Astrocyte (in vitro differentiated cells and primary cell): Measurements from ENCODE around the gene SHROOM2. TPM values are rescaled to one million over a fixed set of nuclear protein-coding genes. Genes with fewer than 3 reads are reported as not detected.

ENCODE experiments used
- DNase-seq: peaks from one replicate; pipeline ENCODE4 v3.0.0-alpha.2; 2010; ENCODE audit warnings: low read depth
- FAIRE-seq: peaks from 2 replicates; lab custom pipeline; 2011; peaks lifted over from hg19 to GRCh38; lab: Jason Lieb, UNC
- H2AFZ ChIP-seq: 2 replicates; pipeline ENCODE4 v1.6.0; 2012; ENCODE audit warnings: low read depth, low read length, inconsistent platforms
- H3K27ac ChIP-seq: 2 replicates; pipeline ENCODE4 v1.5.1; 2011; ENCODE audit warnings: low read depth, low read length, inconsistent platforms
- H3K27me3 ChIP-seq: 2 replicates; pipeline ENCODE4 v1.6.0; 2011; ENCODE audit warnings: low read length, inconsistent platforms; ENCODE audit not compliant: insufficient read depth
- H3K36me3 ChIP-seq: 2 replicates; pipeline ENCODE4 v1.5.1; 2011; ENCODE audit warnings: low read length, inconsistent platforms; ENCODE audit not compliant: insufficient read depth
- H3K4me1 ChIP-seq: 2 replicates; pipeline ENCODE4 v1.5.1; 2011; ENCODE audit warnings: low read length, inconsistent platforms; ENCODE audit not compliant: insufficient read depth
- H3K4me2 ChIP-seq: 2 replicates; pipeline ENCODE4 v1.6.0; 2012; ENCODE audit warnings: low read length, inconsistent platforms
- H3K4me3 ChIP-seq: 2 replicates; pipeline ENCODE4 v1.5.1; 2011; ENCODE audit warnings: low read depth, mild to moderate bottlenecking, low read length, inconsistent platforms; ENCODE audit not compliant: insufficient read depth
- H3K79me2 ChIP-seq: 2 replicates; pipeline ENCODE4 v1.6.0; 2012; ENCODE audit warnings: mild to moderate bottlenecking, low read length, inconsistent platforms; ENCODE audit not compliant: insufficient read depth
- H3K9ac ChIP-seq: 2 replicates; pipeline ENCODE4 v1.6.0; 2012; ENCODE audit warnings: mild to moderate bottlenecking, low read length, inconsistent platforms
- H3K9me3 ChIP-seq: 2 replicates; pipeline ENCODE4 v1.5.1; 2012; ENCODE audit warnings: low read depth, mild to moderate bottlenecking, low read length, inconsistent platforms; ENCODE audit not compliant: insufficient read depth
- H4K20me1 ChIP-seq: 2 replicates; pipeline ENCODE4 v1.6.0; 2012; ENCODE audit warnings: low read length, inconsistent platforms; ENCODE audit not compliant: insufficient read depth
- H3K27ac Mint-ChIP-seq: one replicate; pipeline ENCODE4 v1.8.0; 2021; ENCODE audit warnings: mild to moderate bottlenecking, mixed read lengths; ENCODE audit not compliant: unreplicated experiment
- H3K27me3 Mint-ChIP-seq: one replicate; pipeline ENCODE4 v1.8.0; 2021; ENCODE audit warnings: low read depth, mixed read lengths; ENCODE audit not compliant: unreplicated experiment
- H3K36me3 Mint-ChIP-seq: one replicate; pipeline ENCODE4 v1.8.0; 2021; ENCODE audit warnings: low read depth, mixed read lengths; ENCODE audit not compliant: unreplicated experiment
- H3K4me1 Mint-ChIP-seq: one replicate; pipeline ENCODE4 v1.8.0; 2021; ENCODE audit warnings: low read depth, mixed read lengths; ENCODE audit not compliant: unreplicated experiment
- H3K4me3 Mint-ChIP-seq: one replicate; pipeline ENCODE4 v1.8.0; 2021; ENCODE audit warnings: mild to moderate bottlenecking, moderate library complexity, mixed read lengths; ENCODE audit not compliant: unreplicated experiment
- H3K9me3 Mint-ChIP-seq: one replicate; pipeline ENCODE4 v1.8.0; 2021; ENCODE audit warnings: mild to moderate bottlenecking, mixed read lengths; ENCODE audit not compliant: unreplicated experiment
- CTCF ChIP-seq: IDR thresholded peaks from 2 replicates; pipeline ENCODE4 v1.5.1; 2011; ENCODE audit warnings: low read depth, mild to moderate bottlenecking, inconsistent platforms, low read length, moderate library complexity; ENCODE audit not compliant: insufficient read depth
- EZH2 ChIP-seq: IDR thresholded peaks from 2 replicates; pipeline ENCODE4 v1.6.1; 2012; ENCODE audit warnings: mild to moderate bottlenecking, low read length, inconsistent platforms; ENCODE audit not compliant: insufficient read depth
- total RNA-seq: library from RNA; stranded (reverse); gene quantifications from 2 replicates; pipeline ENCODE4 v1.2.1, GENCODE V29; 2021

SHROOM2 gene
- total RNA-seq, 1 donor from 2014 or later = 15.9 TPM

GRCh38 chrX:9746148-9746888 lies 39.9 kb upstream of the SHROOM2 start:
- no peaks in the 10 kb centered on the region for H3K27me3 ChIP-seq
- FAIRE-seq = peak; percentile 93
- H3K9ac ChIP-seq = peak overlapping the region; percentile 29
- no peaks in the 10 kb centered on the region for H3K36me3 ChIP-seq
- Mint-ChIP-seq H3K36me3 (no peaks in the 10 kb centered on the region), H3K4me3 (no peak overlapping the region), H3K4me1 (peaks cover 19% of the 10 kb centered on the region), H3K9me3 (no peaks in the 10 kb centered on the region), H3K27me3 (no peaks in the 10 kb centered on the region), H3K27ac (peak overlapping the region; percentile 98)
- peak overlapping the region; percentile 54 for H3K27ac ChIP-seq
- H3K79me2 ChIP-seq = no peaks in the 10 kb centered on the region
- TF ChIP-seq CTCF = no peak
- no peak for TF ChIP-seq EZH2
- no peaks in the 10 kb centered on the region for H4K20me1 ChIP-seq
- H3K4me1 ChIP-seq = peaks cover 14% of the 10 kb centered on the region
- peak; percentile 77 for DNase-seq
- no peaks in the 10 kb centered on the region for H3K9me3 ChIP-seq
- H3K4me3 ChIP-seq = no peak overlapping the region
- H3K4me2 ChIP-seq = peak overlapping the region; percentile 45
- peak overlapping the region; percentile 9 for H2AFZ ChIP-seq

- H3K4me2 ChIP-seq = no peak overlapping the region
- FAIRE-seq (no peak), DNase-seq (no peak)
- H3K4me3 ChIP-seq = no peak overlapping the region
- no peaks in the 10 kb centered on the region for H3K27me3 Mint-ChIP-seq
- no peaks in the 10 kb centered on the region for H3K79me2 ChIP-seq
- TF ChIP-seq EZH2 = no peak
- H2AFZ ChIP-seq = no peak overlapping the region
- peaks cover 19% of the 10 kb centered on the region for H3K4me1 Mint-ChIP-seq
- no peaks in the 10 kb centered on the region for H3K27me3 ChIP-seq
- no peak overlapping the region for H3K27ac ChIP-seq
- peaks cover 14% of the 10 kb centered on the region for H3K4me1 ChIP-seq
- H3K36me3 Mint-ChIP-seq = no peaks in the 10 kb centered on the region
- no peaks in the 10 kb centered on the region for H4K20me1 ChIP-seq
- no peak overlapping the region for H3K4me3 Mint-ChIP-seq
- H3K36me3 ChIP-seq = no peaks in the 10 kb centered on the region
- no peaks in the 10 kb centered on the region for H3K9me3 ChIP-seq
- no peak overlapping the region for H3K27ac Mint-ChIP-seq
- no peak overlapping the region for H3K9ac ChIP-seq
- no peaks in the 10 kb centered on the region for H3K9me3 Mint-ChIP-seq
These were observed 38.6 kb upstream of the SHROOM2 start for GRCh38 chrX:9747644-9748043.

- H3K4me3 ChIP-seq = no peak overlapping the region
- H3K79me2 ChIP-seq = no peaks in the 10 kb centered on the region
- no peak for FAIRE-seq
- Mint-ChIP-seq H3K4me3 (no peak overlapping the region), H3K4me1 (peaks cover 19% of the 10 kb centered on the region), H3K27me3 (no peaks in the 10 kb centered on the region), H3K27ac (no peak overlapping the region), H3K9me3 (no peaks in the 10 kb centered on the region), H3K36me3 (no peaks in the 10 kb centered on the region)
- H3K4me2 ChIP-seq = no peak overlapping the region
- H3K36me3 ChIP-seq = no peaks in the 10 kb centered on the region
- no peak overlapping the region for H3K9ac ChIP-seq
- H2AFZ ChIP-seq = no peak overlapping the region
- no peak for DNase-seq
- peaks cover 14% of the 10 kb centered on the region for H3K4me1 ChIP-seq
- TF ChIP-seq EZH2 = no peak
- TF ChIP-seq CTCF = no peak
- no peaks in the 10 kb centered on the region for H3K27me3 ChIP-seq
- no peaks in the 10 kb centered on the region for H3K9me3 ChIP-seq
- H4K20me1 ChIP-seq = no peaks in the 10 kb centered on the region
- no peak overlapping the region for H3K27ac ChIP-seq
These were observed 37.0 kb upstream of the SHROOM2 start for GRCh38 chrX:9749146-9749692.
